Measurements from ENCODE around the gene TIAM1. TPM values are rescaled to one million over a fixed set of nuclear protein-coding genes. Genes with fewer than 3 reads are reported as not detected.

TIAM1 gene
- total and polyA plus RNA-seq, 2 of the 8 experiments (the other 6 are each of a cell fraction or from before 2014, with no cell fraction given): 10.1 to 30.7 TPM

DNA sequence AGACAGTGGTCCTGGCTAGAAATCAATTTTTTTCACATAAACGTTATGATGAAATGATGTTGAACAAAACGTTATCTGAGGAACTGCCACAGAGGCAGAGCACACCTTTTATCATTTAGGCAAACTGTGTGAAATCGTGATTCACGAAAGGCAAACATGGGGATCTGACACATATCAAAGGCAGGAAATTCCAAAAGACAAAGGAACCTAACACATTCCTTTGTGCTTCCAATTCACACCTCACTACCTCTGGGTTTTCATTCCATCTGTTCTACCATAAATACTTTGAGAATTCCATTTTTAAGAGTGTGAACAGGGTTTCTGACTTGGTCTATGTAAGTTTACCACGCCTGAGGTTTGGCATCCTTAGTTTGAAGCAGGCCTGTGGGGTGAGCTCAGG lies 186.3 kb downstream of the TIAM1 start:
- FAIRE-seq (peak; percentile 19), DNase-seq (ENCODE audit: low read depth in 1 of 2, low spot score in 2 of 2) (no peak)
- Histone ChIP-seq H3K9ac (replicated peaks in 1 of 4; ENCODE audit: extremely low read depth in 1 of 4, low read depth in 3 of 4, low read length in 3 of 4) (no peak overlapping the region), H3K27me3 (replicated peaks in 1 of 4; ENCODE audit: control insufficient read depth in 3 of 4, extremely low read depth in 1 of 4, insufficient read depth in 3 of 4, low read length in 3 of 4) (no peaks in the 10 kb centered on the region; a peak in 1 of 7 replicates), H2BK15ac (ENCODE audit: low read length) (no peak overlapping the region; the same call in 1 of the 2 replicates), H3K14ac (ENCODE audit: insufficient read length) (no peak overlapping the region), H3K36me3 (ENCODE audit: control insufficient read depth in 2 of 4, insufficient read depth in 4 of 4, low read length in 3 of 4) (peaks cover 0 to 8% (median 0%) of the 10 kb centered on the region in 4 experiments; a peak in 1 of 8 replicates), H3K18ac (ENCODE audit: extremely low read depth, low read length) (no peak overlapping the region), H3K4me2 (ENCODE audit: insufficient read depth in 1 of 2, low read depth in 2 of 2, low read length in 2 of 2) (no peak overlapping the region), H3K79me2 (ENCODE audit: control insufficient read depth in 1 of 2, insufficient read depth in 2 of 2, low read length in 2 of 2) (no peaks in the 10 kb centered on the region), H3K56ac (replicated peaks; ENCODE audit: insufficient read length, low read depth, low read length) (no peak overlapping the region), H4K91ac (replicated peaks; ENCODE audit: insufficient read length, low read length) (peak overlapping the region; percentile 54), H4K20me1 (replicated peaks in 1 of 2; ENCODE audit: control insufficient read depth in 1 of 2, insufficient read depth in 2 of 2, low read length in 2 of 2) (no peaks in the 10 kb centered on the region), H2AFZ (ENCODE audit: low read length) (no peak overlapping the region), H3K27ac (ENCODE audit: low read depth, low read length) (no peak overlapping the region), H3K9me3 (ENCODE audit: insufficient read depth in 2 of 2, low read depth in 1 of 2, low read length in 1 of 2) (peaks cover 12% of the 10 kb centered on the region in 2 experiments; a peak in 3 of 4 replicates), H4K8ac (ENCODE audit: extremely low read depth, insufficient read depth, low read length) (no peak overlapping the region), H4K5ac (ENCODE audit: insufficient read length, low read depth, low read length) (no peak overlapping the region), H3K4ac (replicated peaks; ENCODE audit: insufficient read length, low read depth, low read length) (peak overlapping the region; percentile 70), H2BK12ac (ENCODE audit: low read depth, low read length) (peak overlapping the region; percentile 96), H3K79me1 (ENCODE audit: low read depth, low read length) (no peaks in the 10 kb centered on the region), H3K23ac (ENCODE audit: insufficient read length) (no peak overlapping the region), H2BK5ac (ENCODE audit: low read depth, low read length) (peak overlapping the region; percentile 93; the same call in 1 of the 2 replicates), H2BK120ac (replicated peaks; ENCODE audit: low read depth, low read length) (no peak overlapping the region), H3K23me2 (ENCODE audit: low read depth, low read length) (no peaks in the 10 kb centered on the region; the same call in 1 of the 2 replicates), H2AK5ac (ENCODE audit: low read depth, low read length) (peak overlapping the region; percentile 93), H3K4me3 (ENCODE audit: extremely low read depth in 1 of 4, insufficient read depth in 2 of 4, low read depth in 3 of 4, low read length in 4 of 4) (no peak overlapping the region), H2BK20ac (ENCODE audit: low read length) (peak overlapping the region; percentile 95; the same call in 1 of the 2 replicates), H3K4me1 (replicated peaks in 1 of 4; ENCODE audit: control insufficient read depth in 3 of 4, insufficient read depth in 4 of 4, low read length in 3 of 4) (peaks cover 7 to 22% (median 12%) of the 10 kb centered on the region in 4 experiments)
- TF ChIP-seq KDM4A (IDR thresholded peaks at IDR 0.05; ENCODE audit: low read depth, low read length, severe bottlenecking) (no peak), HDAC6 (IDR thresholded peaks at IDR 0.05; ENCODE audit: low read depth, low read length) (no peak), SP4 (IDR thresholded peaks at IDR 0.05; ENCODE audit: low read length) (no peak), SIN3A (conservative IDR thresholded peaks at IDR 0.05 in 1 of 2, IDR thresholded peaks at IDR 0.05 in 1 of 2; ENCODE audit: low read depth in 1 of 2, low read length in 2 of 2) (no peak), TEAD4 (IDR thresholded peaks at IDR 0.05; ENCODE audit: low read depth, low read length) (0 out of 2 replicates have a peak, but pooled peaks have one; percentile 9), POLR2AphosphoS5 (IDR thresholded peaks at IDR 0.05; ENCODE audit: low read depth, low read length) (no peak), GTF2F1 (IDR thresholded peaks at IDR 0.05; ENCODE audit: borderline replicate concordance, low read depth, low read length) (no peak)
- 75% methylated on average over 5 of the region's 5 CpGs; no CpG with 5 or more reads in 1 of the 2 experiments for WGBS, 2 experiments (ENCODE audit: extremely low coverage in 1 of 2, insufficient coverage in 1 of 2, insufficient read length in 1 of 2, insufficient replicate concordance in 2 of 2, low coverage in 1 of 2, low lambda C conversion rate in 2 of 2, missing lambda C conversion rate in 1 of 2)
- POLR2A ChIA-PET (ENCODE audit: partially characterized antibody): interaction anchor here (1.2 kb wide), 1 partner anchor 401 kb away, joined by 6 read pairs; no protein-coding TSS in a partner anchor
- CTCF ChIA-PET (ENCODE audit: partially characterized antibody): interaction anchor here (1.3 to 3.2 kb wide), 4 partner anchors 13 to 423 kb away, joined by 3 to 8 read pairs (median 6); no protein-coding TSS in a partner anchor
